Measurements from ENCODE around the gene FAM184B. TPM values are rescaled to one million over a fixed set of nuclear protein-coding genes. Genes with fewer than 3 reads are reported as not detected.

The FAM184B gene
- total and polyA plus RNA-seq, 11 donors = 0.04 to 0.08 TPM; not detected in 9

DNA sequence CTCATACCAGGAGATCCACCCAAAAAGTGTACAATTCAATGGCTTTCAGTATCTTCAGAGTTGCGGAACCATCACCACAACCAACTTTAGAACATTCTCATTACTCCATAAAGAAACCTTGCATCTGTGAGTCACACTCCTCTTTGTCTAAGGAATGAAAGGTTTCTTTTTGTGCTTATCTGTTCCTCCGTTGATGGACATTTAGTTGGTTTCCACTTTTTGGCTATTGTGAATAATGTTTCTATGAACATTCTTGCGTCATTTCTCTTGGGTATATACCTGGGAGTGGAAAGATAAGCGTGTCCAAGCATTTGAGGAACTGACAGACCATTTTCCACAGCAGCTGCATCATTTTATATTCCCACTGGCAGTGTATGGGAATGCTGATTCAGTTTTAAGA, 10.6 kb downstream of the FAM184B start:
- intact Hi-C loops (cut with DNase I) = no loop called here
- H3K27me3 ChIP-seq = no peaks in the 10 kb centered on the region
- no peak for ATAC-seq
- peaks cover 0 to 7% (median 0%) of the 10 kb centered on the region in 12 donors for H3K9me3 ChIP-seq
- DNase-seq = no peak
- H3K4me3 ChIP-seq = no peak overlapping the region
- TF ChIP-seq POLR2A (IDR thresholded peaks at IDR 0.05) = no peak
- TF ChIP-seq, protein P1, sequence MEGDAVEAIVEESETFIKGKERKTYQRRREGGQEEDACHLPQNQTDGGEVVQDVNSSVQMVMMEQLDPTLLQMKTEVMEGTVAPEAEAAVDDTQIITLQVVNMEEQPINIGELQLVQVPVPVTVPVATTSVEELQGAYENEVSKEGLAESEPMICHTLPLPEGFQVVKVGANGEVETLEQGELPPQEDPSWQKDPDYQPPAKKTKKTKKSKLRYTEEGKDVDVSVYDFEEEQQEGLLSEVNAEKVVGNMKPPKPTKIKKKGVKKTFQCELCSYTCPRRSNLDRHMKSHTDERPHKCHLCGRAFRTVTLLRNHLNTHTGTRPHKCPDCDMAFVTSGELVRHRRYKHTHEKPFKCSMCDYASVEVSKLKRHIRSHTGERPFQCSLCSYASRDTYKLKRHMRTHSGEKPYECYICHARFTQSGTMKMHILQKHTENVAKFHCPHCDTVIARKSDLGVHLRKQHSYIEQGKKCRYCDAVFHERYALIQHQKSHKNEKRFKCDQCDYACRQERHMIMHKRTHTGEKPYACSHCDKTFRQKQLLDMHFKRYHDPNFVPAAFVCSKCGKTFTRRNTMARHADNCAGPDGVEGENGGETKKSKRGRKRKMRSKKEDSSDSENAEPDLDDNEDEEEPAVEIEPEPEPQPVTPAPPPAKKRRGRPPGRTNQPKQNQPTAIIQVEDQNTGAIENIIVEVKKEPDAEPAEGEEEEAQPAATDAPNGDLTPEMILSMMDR (IDR thresholded peaks at IDR 0.05) = no peak
- no peaks in the 10 kb centered on the region for H3K36me3 ChIP-seq
- H3K27ac ChIP-seq = no peak overlapping the region
- H3K4me1 ChIP-seq = no peaks in the 10 kb centered on the region
- 62 to 72% (median 68%) methylated on average over 4 of the region's 4 CpGs for WGBS, 4 donors

- H3K27ac ChIP-seq = no peak overlapping the region
- TF ChIP-seq, protein P1 (IDR thresholded peaks at IDR 0.05) = no peak
- TF ChIP-seq POLR2A (IDR thresholded peaks at IDR 0.05) = no peak
- no peak for DNase-seq
- no peaks in the 10 kb centered on the region for H3K27me3 ChIP-seq
- intact Hi-C loops (cut with DNase I) = no loop called here
- WGBS, 4 donors = 56 to 72% (median 68%) methylated on average over 8 of the region's 8 CpGs
- H3K9me3 ChIP-seq = peaks cover 0 to 7% (median 0%) of the 10 kb centered on the region in 12 donors
- no peak overlapping the region for H3K4me3 ChIP-seq
- ATAC-seq = no peak
- no peaks in the 10 kb centered on the region for H3K36me3 ChIP-seq
- H3K4me1 ChIP-seq = no peaks in the 10 kb centered on the region
These were observed 11.8 kb downstream of the FAM184B start for GRCh38 chr4:17769406-17770174.

- no peaks in the 10 kb centered on the region for H3K4me1 ChIP-seq
- no peak for ATAC-seq
- no peaks in the 10 kb centered on the region for H3K36me3 ChIP-seq
- DNase-seq = no peak
- TF ChIP-seq, protein P1 (IDR thresholded peaks at IDR 0.05) = no peak
- no peak for TF ChIP-seq POLR2A (IDR thresholded peaks at IDR 0.05)
- 90 to 96% (median 93%) methylated on average over 21 to 33 of the region's 33 CpGs for WGBS, 4 donors
- intact Hi-C loops (cut with DNase I) = no loop called here
- H3K9me3 ChIP-seq = peaks cover 0 to 7% (median 0%) of the 10 kb centered on the region in 12 donors
- H3K4me3 ChIP-seq = no peak overlapping the region
- no peak overlapping the region for H3K27ac ChIP-seq
- H3K27me3 ChIP-seq = no peaks in the 10 kb centered on the region
These were observed 14.5 kb downstream of the FAM184B start for GRCh38 chr4:17766826-17767458.

- intact Hi-C loops (cut with DNase I) = no loop called here
- 80 to 88% (median 86%) methylated on average over 11 of the region's 11 CpGs for WGBS, 4 donors
- Histone ChIP-seq H3K4me1 (no peaks in the 10 kb centered on the region), H3K36me3 (no peaks in the 10 kb centered on the region), H3K27me3 (no peaks in the 10 kb centered on the region), H3K4me3 (no peak overlapping the region), H3K27ac (no peak overlapping the region), H3K9me3 (peaks cover 0 to 7% (median 0%) of the 10 kb centered on the region in 12 donors)
- TF ChIP-seq, protein P1 (IDR thresholded peaks at IDR 0.05) = no peak
- no peak for TF ChIP-seq POLR2A (IDR thresholded peaks at IDR 0.05)
- no peak for DNase-seq
- no peak for ATAC-seq
These were observed 15.7 kb downstream of the FAM184B start for GRCh38 chr4:17765514-17766286.

Data from heart left ventricle (tissue), 16 donors.